ENCODE data around the gene ATP5PF.
"Not testable (repeated sequence)": the region's sequence is repeated elsewhere in the genome, so short reads cannot be mapped to it uniquely, and the experiment has no call there.

The ATP5PF gene

DNA sequence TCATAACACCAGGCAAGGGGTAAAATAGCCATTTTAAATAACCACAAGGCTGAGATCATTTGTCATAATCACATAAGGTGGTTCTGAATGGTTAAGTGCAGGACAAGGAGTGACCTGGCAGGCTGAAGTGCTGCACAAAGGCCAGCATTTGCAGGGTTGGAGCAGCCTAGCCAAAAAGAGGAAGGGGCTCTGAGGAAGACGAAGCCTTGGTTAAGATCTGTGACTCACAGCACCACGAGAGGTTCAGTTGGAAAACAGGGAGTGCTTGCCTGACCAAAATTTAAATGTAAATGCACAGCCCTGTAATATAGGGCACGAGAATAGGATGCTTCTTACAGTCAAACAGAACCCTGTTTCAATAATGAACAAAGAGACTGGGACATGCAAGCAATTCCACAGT is 12.1 kb downstream of the ATP5PF start:
- no peak for DNase-seq (ENCODE audit: low read depth, low spot score)

DNA sequence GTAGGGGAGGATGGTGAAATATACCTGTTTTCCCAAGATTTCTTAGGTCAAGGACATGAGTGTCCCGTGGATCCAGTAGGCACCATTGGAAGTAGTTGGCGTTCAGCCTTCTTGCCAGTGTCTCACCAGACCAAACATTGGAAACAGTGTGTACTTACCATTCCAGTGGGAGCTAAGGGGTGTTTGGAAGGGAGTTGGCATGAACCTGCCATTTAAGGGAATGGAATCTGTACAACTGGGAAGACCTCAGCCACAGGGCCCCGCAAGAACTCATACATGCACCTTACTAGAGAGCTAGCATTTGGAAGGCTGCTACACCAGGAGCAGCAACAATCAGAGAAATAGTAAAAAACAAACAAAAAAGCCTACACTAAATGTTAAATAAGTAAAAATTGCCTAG is 12.7 kb downstream of the ATP5PF start:
- no peak for DNase-seq (ENCODE audit: low read depth, low spot score)

DNA sequence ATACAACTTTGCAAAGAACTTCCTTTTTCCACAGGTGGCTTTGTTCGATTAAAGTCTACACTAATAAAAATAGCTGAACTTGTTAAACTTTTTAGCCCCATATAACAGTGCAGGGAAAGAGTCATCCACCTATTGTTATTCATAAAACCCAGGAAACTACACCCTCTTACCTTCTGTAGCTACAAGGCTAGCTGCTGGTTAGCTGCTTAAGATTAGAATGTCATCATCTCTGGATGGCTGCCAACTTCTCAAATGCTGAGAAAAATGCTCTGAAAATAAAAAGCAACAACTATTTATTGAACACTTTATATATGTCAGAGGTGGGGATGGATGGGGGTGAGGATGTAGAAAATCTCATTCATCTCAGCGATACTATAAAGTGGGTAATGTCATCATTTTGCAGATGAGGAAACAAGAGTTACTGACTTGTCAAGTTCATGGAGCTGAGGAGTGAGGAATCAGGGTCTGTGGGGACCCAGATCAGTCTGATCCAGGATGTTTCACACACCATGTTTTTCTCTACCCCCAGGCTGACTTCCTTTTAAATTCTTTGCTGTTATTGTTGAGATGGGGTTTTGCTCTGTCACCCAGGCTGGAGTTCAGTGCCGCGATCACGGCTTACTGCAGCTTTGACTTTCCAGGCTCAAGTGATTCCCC is 17.1 kb downstream of the ATP5PF start:
- no peak for DNase-seq (ENCODE audit: low read depth, low spot score)

DNA sequence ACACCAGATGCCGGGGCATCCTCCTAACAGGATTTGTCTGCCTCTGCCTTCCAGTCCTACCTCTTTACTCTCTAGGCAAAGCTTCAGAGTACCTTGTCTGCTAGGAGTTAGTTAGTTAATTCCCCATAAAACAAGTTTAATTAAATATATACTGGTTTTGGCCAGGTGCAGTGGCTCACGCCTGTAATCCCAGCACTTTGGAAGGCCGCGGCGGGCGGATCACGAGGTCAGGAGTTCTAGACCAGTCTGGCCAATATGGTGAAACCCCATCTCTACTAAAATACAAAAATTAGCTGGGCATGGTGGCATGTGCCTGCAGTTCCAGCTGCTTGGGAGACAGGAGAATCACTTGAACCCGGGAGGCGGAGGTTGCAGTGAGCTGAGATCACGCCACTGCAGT is 20.6 kb downstream of the ATP5PF start:
- DNase-seq (ENCODE audit: low read depth, low spot score), result not testable (repeated sequence)

DNA sequence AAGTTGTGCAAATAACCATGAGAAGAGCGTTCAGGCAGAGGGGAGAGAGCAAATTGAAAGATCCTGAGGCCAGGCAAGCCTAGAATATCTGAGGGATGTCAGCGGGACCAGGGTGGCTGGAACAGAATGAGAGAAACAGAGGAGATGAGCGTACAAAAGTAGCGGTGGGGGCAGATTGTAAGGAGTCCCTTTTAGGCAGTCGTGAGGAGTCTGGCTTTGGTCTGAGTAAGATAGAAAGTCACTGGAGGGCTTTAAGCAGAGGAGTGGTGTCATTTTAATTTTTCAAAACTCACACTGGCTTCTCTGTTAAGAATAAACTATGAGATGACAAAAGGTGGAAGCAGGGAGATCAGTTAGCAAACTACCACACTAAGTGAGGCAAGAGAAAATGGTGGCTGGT is 24.2 kb downstream of the ATP5PF start:
- DNase-seq (ENCODE audit: low read depth, low spot score), result no peak

DNA sequence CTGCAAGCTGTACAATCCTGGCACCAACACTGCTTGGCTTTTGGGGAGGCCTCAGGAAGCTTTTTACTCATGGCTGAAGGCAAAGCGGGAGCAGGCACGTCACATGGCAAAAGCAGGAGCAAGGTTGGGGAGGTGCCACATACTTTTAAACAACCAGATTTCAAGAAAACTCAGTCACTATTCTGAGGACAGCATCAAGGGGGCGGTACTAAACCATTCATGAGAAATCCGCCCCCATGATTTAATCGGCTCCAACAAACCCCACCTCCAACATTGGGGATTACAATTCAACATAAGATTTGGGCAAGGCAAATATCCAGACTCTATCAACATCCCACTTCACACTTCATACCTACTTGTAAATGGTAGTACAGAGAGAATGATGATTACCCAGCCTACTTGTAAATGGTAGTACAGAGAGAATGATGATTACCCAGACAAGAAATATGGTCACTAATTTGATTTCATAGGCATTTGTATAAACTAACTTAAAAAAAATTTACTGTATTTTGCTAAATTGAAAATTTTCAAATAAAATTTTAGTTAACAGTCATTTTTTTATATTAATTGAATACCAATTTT is 24.9 kb downstream of the ATP5PF start:
- no peak for DNase-seq (ENCODE audit: low read depth, low spot score)

DNA sequence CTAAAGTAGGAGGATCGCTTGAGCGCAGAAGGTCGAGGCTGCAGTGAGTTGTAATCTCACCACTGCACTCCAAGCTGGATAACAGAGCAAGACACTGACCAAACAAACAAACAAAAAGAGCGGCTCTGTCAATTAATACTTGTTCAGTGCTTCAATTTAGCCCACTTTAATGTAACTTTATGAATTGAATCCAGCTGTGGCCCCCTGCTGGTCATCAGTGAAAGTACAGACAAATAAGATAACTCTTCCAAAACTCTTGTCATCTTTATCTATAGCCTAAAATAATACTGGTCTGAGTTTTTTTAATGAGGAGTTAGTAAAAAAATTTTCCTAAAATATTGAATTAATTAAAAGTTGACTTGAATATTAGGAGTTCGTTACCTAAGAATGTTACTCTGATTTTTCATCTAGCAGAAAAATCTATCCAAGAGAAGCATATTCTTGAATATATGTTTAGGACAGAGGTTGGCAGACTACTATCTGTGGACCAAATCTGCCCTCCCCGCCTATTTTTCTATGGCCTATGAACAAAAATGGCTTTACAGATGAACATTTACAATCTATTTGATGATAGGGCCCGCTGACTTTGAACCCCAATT is 26.1 kb downstream of the ATP5PF start:
- peak; percentile 34 for DNase-seq (ENCODE audit: low read depth, low spot score)

DNA sequence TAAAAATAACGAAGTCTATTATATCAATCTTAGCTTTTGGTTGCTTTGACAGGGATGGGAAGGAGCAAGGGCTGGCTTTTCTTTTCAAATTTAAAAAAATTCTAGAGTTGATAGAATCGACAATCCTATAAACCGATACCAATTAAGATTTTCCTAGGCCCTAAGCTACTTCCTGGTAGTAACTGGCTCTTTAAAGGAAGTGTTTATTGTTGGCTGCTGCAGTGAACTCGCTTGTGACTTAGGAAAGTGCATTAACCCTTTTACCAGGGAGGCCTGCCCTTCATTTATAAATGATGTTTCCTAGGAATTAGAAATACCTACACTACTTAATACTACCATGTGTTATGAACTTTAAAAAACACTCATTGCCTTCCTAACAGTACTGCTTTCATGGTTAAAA is 33.2 kb downstream of the ATP5PF start:
- DNase-seq (ENCODE audit: low read depth, low spot score), result no peak

DNA sequence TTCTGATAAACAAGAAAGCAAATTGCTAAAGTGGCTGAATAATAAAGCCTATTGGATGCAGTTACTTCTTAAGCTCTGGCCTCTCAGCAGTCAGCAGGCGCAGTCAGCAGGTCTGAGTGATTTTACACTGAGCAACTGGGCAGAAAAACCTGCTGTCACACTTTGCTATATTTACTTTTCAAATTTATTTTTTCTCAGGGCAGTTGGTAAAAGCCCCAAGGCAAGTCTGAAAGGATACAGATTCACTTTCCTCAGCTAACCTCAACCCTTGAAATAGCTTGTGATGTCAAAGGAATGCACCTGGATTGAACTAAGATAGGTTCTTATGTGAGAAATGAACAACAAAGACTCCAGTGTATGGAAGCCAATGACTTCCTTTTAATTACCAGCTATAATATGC is 34.0 kb downstream of the ATP5PF start:
- no peak for DNase-seq (ENCODE audit: low read depth, low spot score)

DNA sequence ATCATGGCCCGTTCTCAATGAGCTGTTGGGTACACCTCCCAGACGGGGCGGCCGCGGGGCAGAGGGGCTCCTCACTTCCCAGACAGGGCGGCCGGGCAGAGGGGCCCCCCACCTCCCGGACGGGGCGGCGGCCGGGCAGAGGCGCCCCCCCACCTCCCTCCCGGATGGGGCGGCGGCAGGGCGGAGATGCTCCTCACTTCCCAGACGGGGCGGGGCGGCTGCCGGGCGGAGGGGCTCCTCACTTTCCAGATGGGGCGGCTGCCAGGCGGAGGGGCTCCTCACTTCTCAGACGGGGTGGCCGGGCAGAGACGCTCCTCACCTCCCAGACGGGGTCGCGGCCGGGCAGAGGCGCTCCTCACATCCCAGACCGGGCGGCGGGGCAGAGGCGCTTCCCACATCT is 39.2 kb downstream of the ATP5PF start:
- not testable (repeated sequence) for DNase-seq (ENCODE audit: low read depth, low spot score)

DNA sequence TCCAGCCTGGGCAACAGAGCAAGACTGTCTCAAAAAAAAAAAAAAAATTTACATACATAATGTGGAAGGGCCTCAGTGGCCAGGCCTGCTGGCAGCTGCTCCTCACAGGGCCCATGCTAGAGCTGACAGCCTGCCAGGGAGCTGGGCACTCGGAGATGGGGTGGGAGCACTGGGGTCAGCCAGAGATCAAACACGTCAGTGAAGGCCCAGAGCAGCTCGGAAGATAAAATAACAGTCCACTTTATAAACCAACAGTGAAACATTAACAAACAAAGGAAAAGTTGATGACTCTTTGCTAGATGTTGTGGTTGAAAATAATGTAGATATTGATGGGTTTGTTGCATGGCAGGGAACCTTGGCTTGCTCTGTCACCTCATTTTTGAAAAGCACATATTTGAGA is 42.7 kb downstream of the ATP5PF start:
- DNase-seq (ENCODE audit: low read depth, low spot score), result no peak

DNA sequence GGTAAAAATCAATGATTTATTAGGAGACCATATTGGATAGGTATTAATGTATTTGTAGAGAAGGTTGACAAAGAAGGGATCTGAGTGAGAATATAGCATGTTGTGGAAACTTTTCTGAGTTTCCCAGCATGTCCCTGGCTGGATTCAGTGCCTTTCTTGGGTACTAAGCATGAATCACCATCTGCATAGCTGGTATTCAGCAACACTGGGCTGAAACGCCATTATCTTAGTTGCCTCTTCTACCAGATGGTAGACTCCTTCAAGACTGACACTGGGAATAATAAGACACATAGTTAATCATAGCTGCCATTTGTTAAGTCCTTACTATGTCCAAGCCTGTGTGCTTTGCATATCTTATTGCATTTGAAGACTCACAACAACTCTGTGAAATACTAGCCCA is 45.5 kb downstream of the ATP5PF start:
- DNase-seq (ENCODE audit: low read depth, low spot score), result no peak

DNA sequence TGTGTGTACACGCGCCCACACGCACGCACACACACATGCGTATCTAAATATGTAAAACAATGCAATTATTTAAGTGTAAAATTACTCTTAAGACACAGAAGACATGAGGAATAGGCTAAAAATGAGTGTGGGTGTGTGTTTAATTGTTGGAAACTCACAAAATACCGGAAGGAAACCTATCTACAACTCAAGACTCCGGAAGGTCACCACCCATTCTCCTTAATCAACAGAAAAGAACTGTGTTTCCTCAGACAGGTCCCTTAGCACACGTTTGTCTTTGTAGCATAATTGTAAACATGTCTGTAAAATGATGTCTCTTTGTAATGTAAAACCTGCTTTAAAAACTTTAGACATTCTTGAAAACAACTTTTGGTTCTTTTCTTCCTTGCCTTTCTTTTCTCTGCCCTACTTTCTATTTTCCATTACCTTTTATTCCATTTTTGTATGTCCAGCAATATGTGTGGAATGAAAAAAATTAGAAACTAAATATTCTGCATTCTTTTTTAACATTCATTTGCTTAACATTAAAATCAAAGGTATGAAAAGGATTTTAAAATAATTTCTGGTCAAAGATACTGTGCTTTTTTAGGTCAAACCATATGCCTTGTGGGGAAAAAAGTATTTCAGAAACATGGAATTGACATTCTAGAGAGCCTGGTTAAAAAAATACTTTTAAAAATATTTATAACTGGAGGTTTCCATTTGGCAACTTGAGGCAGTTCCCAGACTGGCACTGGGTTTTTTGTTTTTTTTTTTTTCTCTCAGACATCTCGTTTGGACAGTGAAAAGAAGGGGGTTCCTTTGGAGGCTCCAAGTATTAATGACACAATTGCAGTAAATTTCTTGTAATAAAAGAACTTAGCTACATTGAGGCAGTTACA is 46.2 kb downstream of the ATP5PF start:
- DNase-seq (ENCODE audit: low read depth, low spot score), result no peak

DNA sequence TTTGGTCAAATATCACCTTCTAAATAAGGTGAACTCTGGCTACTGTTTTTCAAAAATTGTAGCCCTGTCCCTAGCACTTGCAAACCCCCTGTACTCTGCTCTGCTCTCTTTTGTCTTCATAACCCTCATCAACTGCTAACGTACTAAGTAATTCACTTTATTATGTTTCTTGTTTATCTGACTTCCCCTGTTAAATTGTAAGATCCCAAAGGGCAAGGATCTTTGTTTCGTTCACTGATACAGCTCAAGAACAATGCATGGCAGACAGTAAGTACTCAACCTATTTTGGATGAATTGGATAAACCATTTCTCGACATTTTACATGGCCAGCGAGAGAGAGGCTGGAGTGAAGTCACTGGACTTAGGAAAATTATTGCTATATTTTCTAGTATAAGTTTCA is 46.9 kb downstream of the ATP5PF start:
- DNase-seq (ENCODE audit: low read depth, low spot score), result no peak

DNA sequence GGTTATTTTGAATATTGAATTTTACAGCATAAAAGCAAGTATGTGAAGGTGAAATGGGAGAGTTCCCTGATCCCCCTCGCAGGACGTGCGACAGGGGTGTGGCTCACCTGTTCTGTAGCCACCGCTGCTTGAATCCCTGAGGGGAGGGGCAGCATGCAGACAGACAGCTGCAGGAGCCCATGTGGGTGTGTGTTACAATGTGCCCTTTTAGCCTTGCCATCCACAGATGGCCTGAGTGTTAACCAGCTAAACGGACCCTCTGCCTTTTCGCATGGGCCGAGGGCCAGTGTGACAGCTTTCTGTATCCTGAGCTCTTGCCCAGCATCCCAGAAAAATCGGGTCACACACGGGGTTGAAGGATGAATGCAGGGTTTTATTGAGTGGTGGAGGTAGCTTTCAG is 52.3 kb downstream of the ATP5PF start:
- no peak for DNase-seq (ENCODE audit: low read depth, low spot score)

DNA sequence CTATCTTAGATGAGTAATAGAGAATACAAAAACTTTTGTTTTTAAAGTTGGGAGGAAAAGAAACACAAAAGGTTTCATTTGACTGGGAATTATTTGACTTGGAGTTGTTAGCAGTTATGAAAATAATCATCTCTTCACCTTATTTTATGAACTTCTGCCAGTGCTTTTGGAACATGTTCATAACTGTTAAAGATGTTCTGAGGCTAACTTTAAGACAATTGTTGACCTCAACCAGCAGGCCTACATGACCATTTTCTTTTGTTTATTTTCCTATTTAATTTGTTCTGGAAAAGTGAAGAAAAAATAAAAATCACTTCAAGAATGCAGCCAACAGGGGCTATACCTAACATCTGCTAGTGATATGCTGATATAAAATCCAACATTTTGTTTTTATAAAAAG is 58.3 kb downstream of the ATP5PF start:
- DNase-seq (ENCODE audit: low read depth, low spot score), result no peak

Measured in activated CD4-positive, CD25-positive, alpha-beta regulatory T cell treated with anti-CD3 and anti-CD28 coated beads, Interleukin-2, amount 50 U/mL, for 16 hours (primary cell).